ENCODE data around the gene RNF103.

DNA sequence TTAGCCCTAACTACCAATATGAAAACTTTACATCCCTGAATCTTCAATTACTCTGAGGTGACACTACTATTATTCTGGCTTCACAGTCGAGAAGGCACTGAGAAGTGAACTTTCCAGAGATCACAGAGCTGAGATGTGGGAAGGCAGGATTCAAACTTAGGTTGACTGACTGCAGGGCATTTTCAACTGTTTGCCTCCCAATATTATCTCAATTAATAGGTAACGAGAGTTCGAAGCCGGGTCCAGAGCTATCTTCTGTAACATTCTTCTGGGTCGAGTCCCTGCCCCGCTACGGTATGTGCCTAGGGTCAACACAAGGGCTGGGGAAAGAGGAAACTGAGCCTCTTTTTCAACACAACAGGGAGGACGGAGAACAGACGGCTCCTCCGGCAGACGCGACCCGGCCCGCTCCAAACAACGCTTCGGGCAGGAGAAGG is 61.2 kb downstream of the RNF103 start:
- TF ChIP-seq, protein P1, sequence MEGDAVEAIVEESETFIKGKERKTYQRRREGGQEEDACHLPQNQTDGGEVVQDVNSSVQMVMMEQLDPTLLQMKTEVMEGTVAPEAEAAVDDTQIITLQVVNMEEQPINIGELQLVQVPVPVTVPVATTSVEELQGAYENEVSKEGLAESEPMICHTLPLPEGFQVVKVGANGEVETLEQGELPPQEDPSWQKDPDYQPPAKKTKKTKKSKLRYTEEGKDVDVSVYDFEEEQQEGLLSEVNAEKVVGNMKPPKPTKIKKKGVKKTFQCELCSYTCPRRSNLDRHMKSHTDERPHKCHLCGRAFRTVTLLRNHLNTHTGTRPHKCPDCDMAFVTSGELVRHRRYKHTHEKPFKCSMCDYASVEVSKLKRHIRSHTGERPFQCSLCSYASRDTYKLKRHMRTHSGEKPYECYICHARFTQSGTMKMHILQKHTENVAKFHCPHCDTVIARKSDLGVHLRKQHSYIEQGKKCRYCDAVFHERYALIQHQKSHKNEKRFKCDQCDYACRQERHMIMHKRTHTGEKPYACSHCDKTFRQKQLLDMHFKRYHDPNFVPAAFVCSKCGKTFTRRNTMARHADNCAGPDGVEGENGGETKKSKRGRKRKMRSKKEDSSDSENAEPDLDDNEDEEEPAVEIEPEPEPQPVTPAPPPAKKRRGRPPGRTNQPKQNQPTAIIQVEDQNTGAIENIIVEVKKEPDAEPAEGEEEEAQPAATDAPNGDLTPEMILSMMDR (IDR thresholded peaks at IDR 0.05; ENCODE audit: low read depth, low read length): no peak
- TF ChIP-seq, protein P2, sequence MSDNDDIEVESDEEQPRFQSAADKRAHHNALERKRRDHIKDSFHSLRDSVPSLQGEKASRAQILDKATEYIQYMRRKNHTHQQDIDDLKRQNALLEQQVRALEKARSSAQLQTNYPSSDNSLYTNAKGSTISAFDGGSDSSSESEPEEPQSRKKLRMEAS (IDR thresholded peaks at IDR 0.05; ENCODE audit: low read depth, low read length): no peak
